ENCODE measurements around the gene CRHR1. TPM values are rescaled to one million over a fixed set of nuclear protein-coding genes. Genes with fewer than 3 reads are reported as not detected.
A peak's percentile ranks its signal among the peaks of the same experiment; 100 is the strongest.

CRHR1 gene
- total RNA-seq, 2 experiments from 2014 or later, result not detected

GRCh38 chr17:45776896-45777295, 7.2 kb upstream of the CRHR1 start:
- H3K9me3 Mint-ChIP-seq, result no peaks in the 10 kb centered on the region
- CTCF ChIA-PET, result no interaction called here
- no peak for ATAC-seq
- H3K27me3 Mint-ChIP-seq, result peaks cover 32% of the 10 kb centered on the region
- TF ChIP-seq CTCF (IDR thresholded peaks at IDR 0.05), result no peak
- H3K27ac Mint-ChIP-seq, result no peak overlapping the region
- DNase-seq, result no peak
- H3K36me3 Mint-ChIP-seq (ENCODE audit: low read depth), result no peaks in the 10 kb centered on the region
- no peak overlapping the region for H3K4me3 Mint-ChIP-seq
- intact Hi-C loops (cut with micrococcal nuclease), result no loop called here
- H3K4me1 Mint-ChIP-seq (ENCODE audit: low read depth), result no peaks in the 10 kb centered on the region
- POLR2A ChIA-PET, result no interaction called here

GRCh38 chr17:45777388-45777787, 6.7 kb upstream of the CRHR1 start:
- ChIA-PET POLR2A (no interaction called here), CTCF (interaction anchor here (1.0 kb wide), 1 partner anchor 17 kb away, joined by 3 read pairs; no protein-coding TSS in a partner anchor)
- no peak for TF ChIP-seq CTCF (IDR thresholded peaks at IDR 0.05)
- ATAC-seq (no peak), DNase-seq (no peak)
- Mint-ChIP-seq H3K4me1 (ENCODE audit: low read depth) (no peaks in the 10 kb centered on the region), H3K9me3 (no peaks in the 10 kb centered on the region), H3K27ac (no peak overlapping the region), H3K27me3 (peaks cover 37% of the 10 kb centered on the region), H3K36me3 (ENCODE audit: low read depth) (no peaks in the 10 kb centered on the region), H3K4me3 (no peak overlapping the region)
- intact Hi-C loops (cut with micrococcal nuclease), result no loop called here

- DNase-seq (no peak), ATAC-seq (no peak)
- no peaks in the 10 kb centered on the region for H3K36me3 Mint-ChIP-seq (ENCODE audit: low read depth)
- intact Hi-C loops (cut with micrococcal nuclease), result no loop called here
- H3K9me3 Mint-ChIP-seq, result no peaks in the 10 kb centered on the region
- H3K27me3 Mint-ChIP-seq, result peaks cover 50% of the 10 kb centered on the region
- no peak overlapping the region for H3K4me3 Mint-ChIP-seq
- peaks cover 2% of the 10 kb centered on the region for H3K4me1 Mint-ChIP-seq (ENCODE audit: low read depth)
- ChIA-PET CTCF (no interaction called here), POLR2A (no interaction called here)
- H3K27ac Mint-ChIP-seq, result no peak overlapping the region
- TF ChIP-seq CTCF (IDR thresholded peaks at IDR 0.05), result no peak
Measured at GRCh38 chr17:45780921-45781320, 3.2 kb upstream of the CRHR1 start.

- H3K27me3 Mint-ChIP-seq, result peaks cover 59% of the 10 kb centered on the region
Measured at GRCh38 chr17:45782889-45783592, 1.1 kb upstream of the CRHR1 start.

More at GRCh38 chr17:45782889-45783592, 1.1 kb upstream of the CRHR1 start:
- ChIA-PET CTCF (interaction anchor here (0.7 to 1.8 kb wide), 14 partner anchors 16 to 72 kb away, joined by 3 to 13 read pairs (median 4); no protein-coding TSS in a partner anchor), POLR2A (interaction anchor here (0.6 to 0.9 kb wide), 2 partner anchors 10 to 119 kb away, joined by 3 read pairs; no protein-coding TSS in a partner anchor)
- ATAC-seq (peak; percentile 78), DNase-seq (peak; percentile 57)
- H3K4me1 Mint-ChIP-seq (ENCODE audit: low read depth), result peaks cover 2% of the 10 kb centered on the region
- H3K9me3 Mint-ChIP-seq, result no peaks in the 10 kb centered on the region
- intact Hi-C loops (cut with micrococcal nuclease), result no loop called here
- no peaks in the 10 kb centered on the region for H3K36me3 Mint-ChIP-seq (ENCODE audit: low read depth)
- H3K27ac Mint-ChIP-seq, result no peak overlapping the region
- peak; percentile 92 for TF ChIP-seq CTCF (IDR thresholded peaks at IDR 0.05)
- H3K4me3 Mint-ChIP-seq, result peak overlapping the region; percentile 63
